IPS DF 6.9 (cell line): Measurements from ENCODE around the gene NTN1.
"Not testable (repeated sequence)": the region's sequence is repeated elsewhere in the genome, so short reads cannot be mapped to it uniquely, and the experiment has no call there.

ENCODE experiments used
- DNase-seq: peaks from one replicate; pipeline ENCODE4 v3.0.0-alpha.2; 2013; ENCODE audit warnings: low read depth, low spot score
- H3K27ac ChIP-seq: one replicate; pipeline ENCODE4 v1.5.1; 2013; ENCODE audit warnings: low read length, control low read depth
- H3K27me3 ChIP-seq: 2 replicates; pipeline ENCODE4 v1.6.1; 2013; ENCODE audit warnings: mild to moderate bottlenecking, low read length; ENCODE audit not compliant: control insufficient read depth, insufficient read depth
- H3K36me3 ChIP-seq: 2 replicates; pipeline ENCODE4 v1.6.1; 2013; ENCODE audit warnings: low read length; ENCODE audit not compliant: control insufficient read depth, insufficient read depth
- H3K4me1 ChIP-seq: 2 replicates; pipeline ENCODE4 v1.6.1; 2013; ENCODE audit warnings: low read length; ENCODE audit not compliant: control insufficient read depth, insufficient read depth
- H3K4me3 ChIP-seq: 2 replicates; pipeline ENCODE4 v1.5.1; 2013; ENCODE audit warnings: mild to moderate bottlenecking, low read length
- H3K9me3 ChIP-seq: 2 replicates; pipeline ENCODE4 v1.6.1; 2013; ENCODE audit warnings: low read length, inconsistent platforms; ENCODE audit not compliant: control insufficient read depth, insufficient read depth
- WGBS: extraction: QIAGEN DNeasy Blood & Tissue Kit; methylation state at CpG from one replicate; pipeline ENCODE4 v1.1.7; 2013; ENCODE audit warnings: mixed read lengths, missing lambda C conversion rate; ENCODE audit not compliant: insufficient read length, insufficient coverage; 5-methylcytosine and 5-hydroxymethylcytosine counted together

NTN1 gene

GRCh38 chr17:9086577-9086976 is 65.3 kb downstream of the NTN1 start:
- no peak overlapping the region for H3K27ac ChIP-seq
- no peak overlapping the region for H3K4me3 ChIP-seq
- no CpG with 5 or more reads among the region's 4 CpGs for WGBS
- no peaks in the 10 kb centered on the region for H3K36me3 ChIP-seq
- H3K4me1 ChIP-seq, result no peaks in the 10 kb centered on the region
- no peak for DNase-seq
- H3K9me3 ChIP-seq, result no peaks in the 10 kb centered on the region
- no peaks in the 10 kb centered on the region for H3K27me3 ChIP-seq

DNA sequence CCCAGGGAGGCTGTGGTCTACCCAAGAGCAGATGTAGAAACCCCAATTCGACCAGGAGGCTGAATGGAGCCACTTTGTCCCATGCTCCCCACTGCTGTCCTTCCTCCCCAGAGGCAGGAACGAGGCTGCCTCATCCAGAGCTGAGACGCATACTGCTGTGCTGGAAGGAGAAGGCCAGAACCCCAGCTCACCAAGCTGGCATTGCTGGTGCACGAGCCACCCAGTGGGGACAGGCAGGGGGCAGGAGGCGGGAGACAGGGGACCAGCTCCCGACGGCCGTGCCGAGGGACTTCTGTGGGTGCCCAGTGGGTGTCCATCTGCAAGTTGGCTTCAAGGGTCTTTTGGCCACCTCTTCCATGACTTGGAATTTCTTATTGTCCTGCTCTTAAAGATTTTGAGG is 66.6 kb downstream of the NTN1 start:
- no CpG with 5 or more reads among the region's 9 CpGs for WGBS
- no peaks in the 10 kb centered on the region for H3K4me1 ChIP-seq
- H3K27me3 ChIP-seq, result no peaks in the 10 kb centered on the region
- H3K27ac ChIP-seq, result no peak overlapping the region
- no peaks in the 10 kb centered on the region for H3K36me3 ChIP-seq
- DNase-seq, result no peak
- H3K4me3 ChIP-seq, result no peak overlapping the region
- H3K9me3 ChIP-seq, result no peaks in the 10 kb centered on the region

- no peak for DNase-seq
- no peaks in the 10 kb centered on the region for H3K9me3 ChIP-seq
- no peaks in the 10 kb centered on the region for H3K4me1 ChIP-seq
- H3K36me3 ChIP-seq, result no peaks in the 10 kb centered on the region
- no peak overlapping the region for H3K4me3 ChIP-seq
- no peak overlapping the region for H3K27ac ChIP-seq
- H3K27me3 ChIP-seq, result no peaks in the 10 kb centered on the region
- no CpG with 5 or more reads among the region's 9 CpGs for WGBS
Observed at GRCh38 chr17:9090641-9091096, 69.4 kb downstream of the NTN1 start.

DNA sequence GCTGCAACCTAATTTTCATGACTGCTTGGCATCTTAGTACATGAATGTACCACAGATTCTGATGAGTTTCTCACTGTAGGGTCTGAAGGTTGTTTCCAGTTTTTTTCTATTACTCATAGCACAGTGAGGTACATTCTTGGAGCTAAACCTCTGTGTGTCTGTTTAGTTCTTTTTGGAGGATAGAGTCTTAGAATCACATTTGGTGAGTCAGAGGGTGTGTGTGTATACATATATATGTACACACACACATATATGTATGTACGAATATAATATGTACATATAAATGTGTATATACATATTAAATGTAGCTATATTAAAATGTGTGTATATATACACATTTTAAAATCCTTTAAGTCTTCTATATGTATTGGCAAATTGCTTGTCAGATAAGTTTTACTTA is 72.9 kb downstream of the NTN1 start:
- DNase-seq, result no peak
- no CpG with 5 or more reads among the region's 1 CpG for WGBS
- Histone ChIP-seq H3K4me1 (no peaks in the 10 kb centered on the region), H3K27ac (no peak overlapping the region), H3K9me3 (no peaks in the 10 kb centered on the region), H3K4me3 (no peak overlapping the region), H3K36me3 (no peaks in the 10 kb centered on the region), H3K27me3 (no peaks in the 10 kb centered on the region)

DNA sequence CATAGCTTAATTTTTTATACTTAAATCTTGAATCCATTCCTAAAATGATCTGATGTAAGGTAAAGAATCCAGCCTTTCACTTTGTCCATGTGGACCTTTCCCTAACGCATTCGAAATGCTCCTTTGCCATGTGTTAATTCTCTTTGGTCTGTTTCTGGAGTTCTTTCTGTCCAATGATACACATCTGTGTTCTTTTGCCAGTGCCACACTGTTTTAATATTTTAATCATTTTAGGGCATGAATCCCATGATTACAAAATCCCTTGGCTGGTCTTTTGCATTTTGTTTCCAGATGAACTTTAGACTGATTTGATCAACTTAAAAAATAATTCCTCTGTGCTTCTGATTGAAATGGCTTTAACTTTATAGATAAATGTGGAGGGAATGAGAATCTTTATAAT is 74.1 kb downstream of the NTN1 start:
- H3K36me3 ChIP-seq, result no peaks in the 10 kb centered on the region
- H3K27me3 ChIP-seq, result no peaks in the 10 kb centered on the region
- no peak overlapping the region for H3K27ac ChIP-seq
- DNase-seq, result no peak
- H3K4me1 ChIP-seq, result no peaks in the 10 kb centered on the region
- no peak overlapping the region for H3K4me3 ChIP-seq
- H3K9me3 ChIP-seq, result no peaks in the 10 kb centered on the region
- no CpG with 5 or more reads among the region's 2 CpGs for WGBS

DNA sequence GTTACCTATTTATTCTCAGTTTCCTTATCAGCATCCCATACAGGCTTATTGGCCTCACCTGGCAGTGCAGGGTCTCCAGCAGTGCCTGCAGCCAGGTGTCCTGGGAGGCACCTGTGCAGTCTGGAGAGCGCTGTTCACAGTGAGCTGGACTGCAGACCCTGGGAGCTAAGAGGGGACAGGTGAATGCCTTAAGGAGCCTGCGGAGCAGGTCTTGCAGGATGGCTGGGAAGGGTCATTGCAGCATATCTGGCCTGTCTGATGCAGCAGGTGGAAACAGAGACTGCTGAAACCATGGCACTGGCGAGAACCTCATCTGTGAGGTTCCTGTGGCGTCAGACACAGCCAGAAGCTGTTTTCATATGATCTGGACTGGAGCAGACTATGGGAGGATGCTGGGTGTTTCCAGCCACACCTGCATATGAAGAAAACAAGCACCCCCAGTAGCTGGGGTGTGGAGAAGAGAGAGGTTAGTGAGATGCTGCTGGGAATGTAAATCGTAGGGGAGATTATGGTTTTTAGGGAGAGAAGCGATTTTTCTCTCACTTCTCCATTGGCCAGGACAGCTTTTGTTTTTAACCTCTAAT is 77.0 kb downstream of the NTN1 start:
- no peaks in the 10 kb centered on the region for H3K27me3 ChIP-seq
- no peaks in the 10 kb centered on the region for H3K9me3 ChIP-seq
- no peaks in the 10 kb centered on the region for H3K4me1 ChIP-seq
- no peak for DNase-seq
- H3K27ac ChIP-seq, result no peak overlapping the region
- H3K4me3 ChIP-seq, result no peak overlapping the region
- no peaks in the 10 kb centered on the region for H3K36me3 ChIP-seq
- WGBS, result 100% methylated on average over 1 of the region's 6 CpGs

DNA sequence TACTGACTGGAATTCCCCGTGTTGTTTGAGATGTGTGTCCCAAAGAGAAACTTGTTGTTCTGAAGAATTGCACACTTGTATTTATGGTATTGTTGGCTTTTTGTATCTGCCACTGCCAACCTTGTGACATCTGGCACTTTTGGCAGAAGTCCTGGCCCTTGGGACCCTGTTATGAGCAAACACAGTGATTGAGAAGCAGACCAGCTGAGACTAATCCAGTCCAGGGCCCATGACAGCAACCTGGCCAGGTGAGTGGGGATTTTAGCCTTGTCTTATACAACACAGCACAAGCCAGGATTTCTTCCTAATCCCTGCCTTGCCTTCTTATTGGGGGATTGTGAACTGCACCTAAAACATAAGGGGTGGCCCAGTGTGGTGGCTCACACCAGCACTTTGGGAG is 80.0 kb downstream of the NTN1 start:
- H3K36me3 ChIP-seq, result no peaks in the 10 kb centered on the region
- no peaks in the 10 kb centered on the region for H3K9me3 ChIP-seq
- WGBS, result no CpG with 5 or more reads among the region's 1 CpG
- DNase-seq, result no peak
- H3K4me3 ChIP-seq, result no peak overlapping the region
- no peaks in the 10 kb centered on the region for H3K27me3 ChIP-seq
- H3K27ac ChIP-seq, result no peak overlapping the region
- H3K4me1 ChIP-seq, result no peaks in the 10 kb centered on the region

DNA sequence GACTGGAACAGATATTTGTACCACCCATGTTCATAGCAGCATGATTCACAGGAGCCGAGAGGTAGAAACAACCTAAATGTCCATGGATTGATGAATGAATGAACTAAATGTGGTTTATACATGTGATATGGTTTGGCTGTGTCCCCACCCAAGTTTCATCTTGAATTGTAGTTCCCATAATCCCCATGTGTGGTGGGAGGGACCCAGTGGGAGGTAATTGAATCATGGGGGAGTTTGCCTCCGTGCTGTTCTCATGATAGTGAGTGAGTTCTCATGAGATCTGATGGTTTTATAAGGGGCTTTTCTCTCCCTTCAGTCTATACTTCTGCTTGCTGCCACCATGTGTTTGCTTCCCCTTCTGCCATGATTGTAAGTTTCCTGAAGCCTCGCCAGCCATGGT is 81.9 kb downstream of the NTN1 start:
- not testable (repeated sequence) for H3K4me1 ChIP-seq, H3K9me3 ChIP-seq, H3K27me3 ChIP-seq, H3K36me3 ChIP-seq, DNase-seq, H3K27ac ChIP-seq, H3K4me3 ChIP-seq
- WGBS, result no CpG with 5 or more reads among the region's 3 CpGs

GRCh38 chr17:9104370-9105041 is 83.2 kb downstream of the NTN1 start:
- DNase-seq, result no peak

GRCh38 chr17:9105068-9105868 is 84.0 kb downstream of the NTN1 start:
- WGBS, result no CpG with 5 or more reads among the region's 9 CpGs
- H3K9me3 ChIP-seq, result no peaks in the 10 kb centered on the region

More at GRCh38 chr17:9104370-9105041, 83.2 kb downstream of the NTN1 start:
- no peaks in the 10 kb centered on the region for H3K27me3 ChIP-seq
- no CpG with 5 or more reads among the region's 18 CpGs for WGBS
- no peaks in the 10 kb centered on the region for H3K9me3 ChIP-seq
- no peak overlapping the region for H3K27ac ChIP-seq
- H3K4me3 ChIP-seq, result no peak overlapping the region
- H3K4me1 ChIP-seq, result no peaks in the 10 kb centered on the region
- H3K36me3 ChIP-seq, result no peaks in the 10 kb centered on the region

More at GRCh38 chr17:9105068-9105868, 84.0 kb downstream of the NTN1 start:
- no peak for DNase-seq
- H3K27me3 ChIP-seq, result no peaks in the 10 kb centered on the region
- H3K4me1 ChIP-seq, result no peaks in the 10 kb centered on the region
- no peaks in the 10 kb centered on the region for H3K36me3 ChIP-seq
- no peak overlapping the region for H3K4me3 ChIP-seq
- no peak overlapping the region for H3K27ac ChIP-seq
